ENCODE data around the gene COL11A1.
"Not testable (repeated sequence)": the region's sequence is repeated elsewhere in the genome, so short reads cannot be mapped to it uniquely, and the experiment has no call there.

The COL11A1 gene

DNA sequence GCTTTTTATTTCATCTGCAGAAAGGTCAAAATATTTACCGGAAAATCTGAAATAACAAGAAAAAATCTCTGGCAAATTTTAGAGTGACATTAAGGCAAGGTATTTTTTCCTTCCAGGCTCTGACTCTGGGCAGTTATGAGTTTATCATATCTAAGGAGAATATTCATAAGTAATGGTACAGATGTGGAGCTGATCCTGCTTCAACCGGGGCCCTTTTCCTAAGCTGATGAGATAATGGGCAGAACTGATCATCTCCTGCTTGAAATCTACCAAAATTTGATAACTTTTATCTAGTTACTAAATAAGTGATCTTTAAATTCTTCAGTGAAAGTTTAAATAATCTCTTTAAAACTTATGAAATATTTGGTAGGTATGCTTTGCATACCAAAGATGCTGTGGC, 211.6 kb downstream of the COL11A1 start:
- DNase-seq = no peak

DNA sequence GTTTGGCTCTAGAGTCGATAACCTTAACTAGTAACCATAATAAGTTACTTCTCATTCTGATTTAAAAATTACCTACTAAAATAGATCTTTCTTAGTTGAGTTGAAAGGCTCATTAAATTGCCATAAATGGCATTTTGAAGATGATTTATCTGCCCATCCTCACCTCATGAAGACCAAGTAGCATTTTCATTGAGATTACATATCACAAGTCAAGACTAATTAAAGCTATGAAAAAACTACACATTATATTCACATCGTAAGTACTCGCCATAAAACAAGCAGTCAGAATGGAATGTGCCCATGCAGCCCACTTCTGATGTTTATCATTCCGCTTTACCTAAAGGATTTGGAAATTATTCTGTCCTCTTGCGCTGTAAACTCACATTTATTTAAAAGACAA, 212.0 kb downstream of the COL11A1 start:
- DNase-seq = no peak

DNA sequence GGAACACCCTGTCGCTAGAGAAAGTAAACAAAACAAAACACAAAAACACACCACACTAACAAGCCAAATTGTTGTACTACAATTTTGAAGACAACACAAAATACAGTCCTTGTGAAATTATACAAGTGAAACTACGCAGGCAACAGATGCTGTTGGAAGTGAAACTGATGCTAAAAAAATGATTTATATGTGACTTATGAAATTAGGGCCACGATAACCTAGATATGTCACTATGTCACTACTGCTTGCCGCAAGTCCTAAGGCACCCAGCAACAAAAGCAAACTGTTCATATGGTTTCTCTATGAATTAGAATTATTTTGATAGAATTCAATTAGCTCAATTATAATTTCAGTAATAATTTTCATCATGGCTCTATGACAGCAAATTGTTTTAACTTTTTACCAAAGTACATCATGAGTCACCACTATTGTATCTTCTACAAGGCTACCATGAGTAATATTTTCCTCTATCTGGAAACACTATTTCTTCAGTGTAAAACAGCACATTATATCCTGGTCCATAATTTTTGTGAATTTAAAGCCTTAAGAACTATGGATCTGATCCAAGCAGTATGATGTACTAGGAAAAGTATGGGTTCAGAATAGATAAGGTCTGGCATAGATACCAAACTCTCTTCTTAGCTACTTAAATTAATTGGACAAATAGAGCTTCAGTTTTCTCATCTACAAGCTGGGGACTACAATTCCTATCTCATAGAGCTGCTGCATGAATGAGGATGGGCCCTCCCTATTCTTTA, 216.3 kb downstream of the COL11A1 start:
- DNase-seq = no peak

DNA sequence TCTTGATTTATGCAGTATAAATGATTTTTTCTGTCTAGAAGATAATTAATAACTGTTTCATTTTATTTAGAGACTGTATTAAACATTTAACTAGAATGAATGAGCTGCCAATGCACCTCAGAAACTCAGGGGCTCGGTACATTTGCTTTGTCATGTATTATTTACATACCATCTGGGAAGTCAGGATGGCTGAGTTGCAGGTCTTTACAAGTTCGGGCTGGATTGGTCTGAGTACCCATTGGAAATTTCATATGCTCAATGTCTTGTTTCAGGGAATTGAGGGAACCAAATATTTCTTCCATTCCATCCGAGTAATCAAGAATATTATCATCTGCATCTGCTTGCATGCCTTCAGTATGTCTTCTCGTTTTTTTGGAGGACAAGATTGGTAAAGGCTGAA, 221.7 kb downstream of the COL11A1 start:
- no peak for DNase-seq

DNA sequence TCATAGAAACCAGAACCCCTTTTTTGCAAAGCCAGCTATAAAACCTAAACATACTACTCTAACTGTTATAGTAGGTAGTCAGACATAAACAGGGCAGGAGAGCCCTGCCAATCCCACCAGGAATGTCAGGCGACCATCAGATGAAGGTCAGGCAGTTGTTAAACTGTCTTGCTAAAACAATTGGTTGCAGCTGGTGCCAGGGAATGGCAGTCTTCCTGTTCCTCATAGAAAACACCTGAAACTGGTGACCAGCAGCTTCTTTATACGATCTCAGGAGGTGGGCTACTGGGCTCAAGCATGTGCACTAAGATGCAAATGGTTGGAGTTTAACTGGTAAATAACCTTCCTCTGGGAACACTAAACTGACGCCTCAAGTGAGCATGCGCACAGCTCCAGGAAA, 224.1 kb downstream of the COL11A1 start:
- no peak for DNase-seq

DNA sequence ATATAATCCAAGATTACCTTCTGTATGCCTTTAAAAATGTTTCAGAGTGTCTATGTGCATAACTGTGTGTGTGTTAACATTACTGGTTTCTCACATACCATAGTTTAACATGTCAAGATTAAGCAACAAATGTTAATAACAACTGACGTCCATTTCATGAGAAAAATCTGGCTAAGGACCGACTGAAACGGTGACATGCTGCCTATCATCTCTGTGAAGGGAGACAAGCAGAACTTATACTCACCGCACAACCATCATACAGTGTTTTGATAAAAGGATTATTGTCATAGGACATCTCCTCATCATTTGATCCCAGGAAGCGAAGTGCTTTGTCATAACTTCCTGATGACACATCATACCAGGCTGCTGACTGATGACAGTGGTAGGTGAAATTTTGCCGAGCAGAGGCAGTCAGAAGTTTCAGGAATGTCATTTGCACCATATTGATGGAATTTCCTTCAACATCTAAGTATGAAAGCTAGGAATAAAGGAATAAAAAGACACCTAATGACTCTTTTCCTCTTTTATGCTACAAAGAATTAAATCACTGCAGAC, 228.8 kb downstream of the COL11A1 start:
- no peak for DNase-seq

DNA sequence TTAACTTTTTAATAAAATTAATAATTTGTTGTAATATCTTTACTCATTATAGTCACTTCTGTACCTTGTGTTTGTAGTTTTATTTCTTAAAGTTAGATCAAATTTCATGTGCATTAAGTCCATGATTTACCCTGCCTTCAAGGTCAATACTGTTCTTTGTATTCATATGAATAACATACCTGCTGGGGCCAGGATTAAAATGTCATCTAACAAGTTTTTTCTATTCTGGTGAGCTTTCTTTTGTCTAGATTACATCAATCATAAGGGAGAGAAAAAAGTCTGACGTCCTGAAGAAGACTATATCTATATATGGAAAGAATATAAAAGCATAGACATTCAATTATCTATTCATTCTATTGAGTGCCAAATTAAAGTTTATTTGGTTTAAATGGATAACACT, 232.6 kb downstream of the COL11A1 start:
- DNase-seq = no peak

DNA sequence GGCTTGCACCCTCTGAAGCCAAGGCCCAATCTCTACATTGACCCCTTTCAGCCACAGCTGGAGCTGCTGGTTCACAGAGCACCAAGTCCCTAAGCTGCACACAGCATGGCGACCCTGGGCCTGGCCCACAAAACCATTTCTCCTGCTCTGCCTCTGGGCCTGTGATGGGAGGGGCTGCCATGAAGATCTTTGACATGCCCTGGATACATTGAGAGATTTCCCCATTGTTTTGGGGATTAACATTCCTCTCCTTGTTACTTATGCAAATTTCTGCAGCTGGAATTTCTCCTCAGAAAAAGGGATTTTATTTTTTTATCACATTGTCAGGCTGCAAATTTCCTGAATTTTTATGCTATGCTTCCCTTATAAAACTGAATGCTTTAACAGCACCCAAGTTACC, 235.8 kb downstream of the COL11A1 start:
- no peak for DNase-seq

DNA sequence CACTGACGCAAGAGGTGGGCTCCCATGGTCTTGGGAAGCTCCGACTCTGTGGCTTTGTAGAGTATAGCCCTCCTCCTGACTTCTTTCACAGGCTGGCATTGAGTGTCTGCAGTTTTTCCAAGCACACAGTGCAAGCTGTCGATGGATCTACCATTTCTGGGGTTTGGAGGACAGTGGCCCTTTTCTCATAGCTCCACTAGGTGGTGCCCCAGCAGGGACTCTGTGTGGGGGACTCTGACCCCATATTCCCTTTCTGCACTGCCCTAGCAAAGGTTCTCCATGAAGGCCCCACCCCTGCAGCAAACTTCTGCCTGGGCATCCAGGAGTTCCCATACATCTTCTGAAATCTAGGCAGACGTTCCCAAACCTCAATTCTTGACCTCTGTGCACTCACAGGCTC, 236.2 kb downstream of the COL11A1 start:
- no peak for DNase-seq

DNA sequence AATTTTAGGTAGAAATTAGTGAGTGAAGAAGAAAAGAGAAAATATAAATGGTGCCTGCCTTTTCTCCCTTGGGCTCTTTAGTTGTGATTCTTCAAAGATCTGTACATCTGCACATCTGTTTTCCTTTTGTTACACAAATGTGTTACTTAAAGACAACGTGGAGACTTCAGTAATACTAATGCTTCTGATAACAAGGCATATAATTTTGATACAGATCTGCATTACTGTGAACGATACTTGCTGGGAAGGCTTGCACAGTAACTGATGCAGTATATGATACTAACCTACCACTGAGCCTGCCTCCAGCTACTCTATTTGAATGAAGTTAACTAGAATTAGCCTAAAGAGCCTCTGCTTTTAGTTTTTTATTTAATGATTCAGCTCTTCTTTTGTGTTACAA, 244.6 kb downstream of the COL11A1 start:
- no peak for DNase-seq

DNA sequence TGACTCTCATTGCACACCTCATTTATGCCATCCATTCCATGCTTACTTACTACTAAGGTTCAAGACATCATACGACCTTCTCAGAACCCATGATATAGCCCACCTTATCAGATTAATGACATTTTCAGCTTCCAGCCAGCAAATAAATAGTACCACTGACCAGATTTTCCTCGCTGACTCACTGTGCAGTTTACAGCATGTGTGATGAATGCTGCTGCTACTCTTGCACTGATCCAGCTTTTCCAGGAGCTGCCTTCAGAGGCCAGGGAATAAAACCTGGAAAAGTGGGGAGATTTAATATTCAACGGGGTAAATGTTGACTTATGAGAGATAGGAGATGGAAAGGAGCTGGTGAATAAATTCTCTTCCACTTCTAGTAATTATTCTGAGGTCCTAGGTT, 247.1 kb downstream of the COL11A1 start:
- DNase-seq = no peak

DNA sequence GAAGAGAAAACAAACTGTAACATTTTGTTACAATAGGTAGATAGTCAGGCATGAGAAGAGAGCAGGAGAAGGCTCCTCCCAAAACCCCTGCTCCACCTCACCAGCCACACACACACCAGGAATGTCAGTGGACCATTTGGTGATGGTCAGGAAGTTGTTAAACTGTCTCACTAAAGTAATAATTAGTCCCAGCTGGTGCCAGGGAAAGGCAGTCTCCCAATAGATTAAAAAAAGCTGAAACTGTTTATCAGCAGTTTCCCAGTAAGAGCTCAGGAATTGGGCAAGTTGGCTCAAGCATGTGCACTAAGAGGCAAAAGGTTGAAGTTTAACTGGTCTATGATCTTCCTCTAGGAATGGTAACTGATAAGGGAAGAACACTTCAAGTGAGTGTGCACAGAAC, 249.6 kb downstream of the COL11A1 start:
- DNase-seq = no peak

DNA sequence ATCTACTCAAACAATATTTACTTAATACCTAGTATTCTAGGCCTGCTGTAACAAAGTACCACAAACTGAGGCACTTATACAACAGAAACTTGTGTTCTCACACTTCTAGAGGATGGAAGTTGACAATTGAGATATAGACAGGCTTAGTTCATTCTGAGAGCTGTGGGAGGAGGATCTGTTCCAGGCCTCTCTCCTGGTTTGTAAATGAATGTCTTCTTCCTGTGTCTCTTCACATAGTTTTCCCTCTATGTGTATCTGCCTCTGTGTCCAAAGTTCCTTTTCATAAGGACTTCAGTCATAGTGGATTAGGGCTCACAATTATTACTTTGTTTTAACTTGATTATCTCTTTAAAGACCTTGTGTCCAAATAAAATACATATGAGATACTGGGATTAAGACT, 251.1 kb downstream of the COL11A1 start:
- no peak for DNase-seq

DNA sequence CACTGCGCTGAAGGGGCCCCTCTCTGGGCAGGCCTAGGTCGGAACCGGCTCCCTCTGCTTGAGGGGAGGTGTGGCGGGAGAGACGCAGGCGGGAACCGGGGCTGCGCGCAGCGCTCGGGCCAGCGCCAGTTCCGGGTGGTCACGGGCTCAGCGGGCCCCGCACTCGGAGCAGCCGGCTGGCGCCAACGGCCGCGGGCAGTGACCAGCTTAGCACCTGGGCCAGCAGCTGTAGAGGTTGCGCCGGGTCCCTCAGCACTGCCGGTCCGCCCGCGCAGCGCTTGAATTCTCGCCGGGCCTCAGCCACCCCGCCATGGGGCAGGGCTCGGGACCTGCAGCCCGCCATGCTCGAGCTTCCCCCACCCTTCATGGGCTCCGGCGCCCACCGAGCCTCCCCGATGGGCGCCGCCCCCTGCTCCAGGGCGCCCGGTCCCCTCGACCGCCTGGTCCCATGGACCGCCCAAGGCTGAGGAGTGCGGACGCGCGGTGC, 254.6 kb downstream of the COL11A1 start:
- DNase-seq = no peak

DNA sequence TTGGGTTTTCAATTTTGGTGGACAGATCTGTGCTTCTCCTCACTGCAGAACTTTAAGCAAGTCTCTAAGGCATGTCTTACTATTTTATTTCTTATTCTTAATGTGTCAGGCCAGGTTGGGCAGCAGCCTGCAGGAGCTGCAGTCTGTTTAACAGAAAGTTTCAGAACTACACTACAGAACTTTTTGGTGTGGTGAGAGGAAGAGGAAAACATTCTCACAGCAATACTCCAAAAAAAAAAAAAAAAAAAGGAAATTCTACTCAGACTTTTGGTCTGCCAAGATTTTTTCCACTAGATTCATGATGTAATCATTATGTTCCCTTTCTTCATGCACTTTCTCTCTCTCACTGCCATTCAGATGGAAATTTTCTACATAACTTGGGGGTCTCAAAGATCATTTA, 255.2 kb downstream of the COL11A1 start:
- DNase-seq = no peak

DNA sequence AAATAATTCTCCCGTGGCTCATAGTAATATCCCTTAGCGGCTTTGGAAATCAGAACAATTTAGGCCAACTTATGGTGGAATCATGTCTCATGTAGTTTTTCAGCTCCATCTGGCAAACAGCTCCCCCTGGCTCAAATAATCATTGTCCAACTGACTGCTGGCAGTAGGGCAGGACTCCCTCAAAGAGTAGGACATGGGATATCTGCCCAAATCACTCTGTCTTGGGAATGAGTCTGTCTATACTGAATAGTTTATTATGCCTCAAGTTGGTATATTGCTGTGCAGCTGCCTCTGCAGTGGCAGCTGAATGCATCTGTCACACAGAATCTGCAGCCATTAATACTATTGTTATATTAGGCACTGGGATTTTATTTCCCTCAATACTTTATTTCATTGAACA, 255.7 kb downstream of the COL11A1 start:
- DNase-seq = no peak

DNA sequence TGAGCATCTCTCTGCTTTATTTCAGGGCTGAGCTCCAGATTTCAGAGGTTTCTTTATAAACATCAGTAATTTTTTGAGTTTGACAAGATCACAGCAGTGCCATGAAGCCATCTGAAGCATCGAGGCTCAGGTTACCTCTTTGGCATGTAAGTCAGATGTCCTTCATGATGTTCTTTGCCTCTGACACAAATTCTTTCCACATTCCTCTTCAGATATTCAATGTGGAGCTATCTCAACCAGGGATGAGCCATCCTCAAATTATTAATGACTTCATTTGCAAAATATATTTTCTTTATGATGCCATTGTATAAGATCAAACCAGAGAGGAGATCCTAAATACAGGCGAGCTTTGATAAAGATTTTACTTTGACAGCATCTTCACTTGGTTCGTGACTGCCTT, 256.7 kb downstream of the COL11A1 start:
- no peak for DNase-seq

DNA sequence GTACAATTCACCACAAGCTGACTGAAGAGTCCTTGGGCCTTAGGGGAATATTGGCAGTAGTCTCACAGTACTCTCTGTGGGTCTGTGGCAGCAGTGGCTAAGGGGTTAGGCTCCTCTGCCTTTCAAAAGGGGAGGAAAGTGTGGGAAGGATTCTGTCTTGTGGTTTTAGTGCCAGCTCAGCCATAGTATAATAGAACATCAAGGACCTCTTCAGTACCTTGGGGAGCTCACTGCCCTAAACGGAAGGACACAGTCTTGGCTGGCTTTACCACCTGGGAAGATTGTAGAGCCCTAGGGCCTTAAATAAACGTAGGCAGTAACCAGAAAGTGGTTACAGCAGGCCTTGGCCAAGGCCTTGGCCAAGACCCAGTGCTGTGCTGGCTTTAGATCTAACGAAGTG, 265.7 kb downstream of the COL11A1 start:
- DNase-seq = no peak

DNA sequence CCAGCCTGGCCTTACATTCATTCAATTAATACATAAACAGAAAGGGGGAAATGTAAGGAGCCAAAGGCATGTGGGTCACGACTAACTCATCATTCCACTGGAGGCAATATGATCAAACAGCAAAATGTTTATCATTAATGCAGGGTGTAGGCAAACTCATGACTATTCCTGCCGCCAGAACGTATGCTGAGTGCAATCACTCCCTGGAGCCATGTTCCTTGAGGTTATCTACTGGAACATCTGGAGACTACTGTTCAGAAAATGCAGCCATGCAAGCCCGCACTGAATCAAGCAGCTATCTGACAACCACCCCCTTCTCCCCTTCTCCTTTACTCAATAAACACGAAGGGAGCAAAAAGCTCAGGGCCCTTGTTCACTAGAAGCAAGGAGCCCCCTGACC, 267.6 kb downstream of the COL11A1 start:
- no peak for DNase-seq

DNA sequence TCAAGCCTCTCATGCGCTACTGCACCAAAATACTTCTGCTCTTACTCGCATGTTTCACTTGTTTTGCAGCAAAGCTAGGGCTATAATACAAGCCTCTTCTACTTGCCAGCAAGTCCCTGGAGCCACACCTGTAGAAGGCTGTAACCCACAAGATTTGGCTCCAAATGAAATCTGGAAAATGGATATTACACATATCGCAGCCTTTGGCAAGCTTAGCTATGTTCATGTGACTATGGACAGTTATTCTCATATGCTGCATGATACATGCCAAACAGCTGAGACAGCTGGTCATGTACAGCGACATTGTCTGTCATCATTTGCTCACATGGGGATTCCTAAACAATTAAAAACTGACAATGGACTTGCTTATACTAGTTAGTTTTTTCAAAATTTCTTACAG, 270.3 kb downstream of the COL11A1 start:
- no peak for DNase-seq

DNA sequence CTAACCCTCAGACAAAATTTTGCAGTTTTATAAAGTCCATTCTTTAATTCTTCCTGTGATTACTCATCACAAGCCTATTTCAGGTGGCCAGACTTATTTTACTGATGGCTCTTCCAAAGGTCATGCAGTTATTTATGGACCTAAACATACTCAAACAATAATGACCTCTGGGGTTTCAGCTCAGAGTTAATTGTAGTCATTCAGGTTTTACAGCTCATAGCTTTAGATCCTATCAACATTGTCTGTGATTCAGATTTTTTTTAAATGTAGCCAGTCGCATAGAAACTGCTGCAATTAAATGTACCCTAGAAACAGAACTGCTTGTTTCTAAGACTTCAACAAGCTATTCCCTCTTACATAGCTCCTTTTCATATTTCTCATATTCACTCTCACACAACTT, 270.8 kb downstream of the COL11A1 start:
- no peak for DNase-seq

DNA sequence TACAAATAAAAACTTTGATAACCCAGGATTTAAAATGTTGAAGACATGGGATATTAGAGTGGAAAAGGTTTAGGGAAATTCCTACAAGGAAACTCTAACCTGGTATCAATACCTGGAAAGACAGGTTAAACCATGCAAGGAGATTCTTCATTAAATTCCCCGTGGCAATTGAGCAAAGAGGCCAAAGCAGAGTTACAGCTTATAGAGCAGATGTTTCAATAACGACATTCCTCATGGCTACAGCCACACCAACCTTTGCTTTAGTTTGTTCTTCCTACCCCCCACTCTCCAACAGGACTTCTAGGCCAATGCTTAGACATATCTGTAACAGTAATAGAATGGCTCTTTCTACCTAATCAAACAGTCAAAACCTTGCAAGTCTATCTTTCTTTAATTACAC, 271.3 kb downstream of the COL11A1 start:
- no peak for DNase-seq

DNA sequence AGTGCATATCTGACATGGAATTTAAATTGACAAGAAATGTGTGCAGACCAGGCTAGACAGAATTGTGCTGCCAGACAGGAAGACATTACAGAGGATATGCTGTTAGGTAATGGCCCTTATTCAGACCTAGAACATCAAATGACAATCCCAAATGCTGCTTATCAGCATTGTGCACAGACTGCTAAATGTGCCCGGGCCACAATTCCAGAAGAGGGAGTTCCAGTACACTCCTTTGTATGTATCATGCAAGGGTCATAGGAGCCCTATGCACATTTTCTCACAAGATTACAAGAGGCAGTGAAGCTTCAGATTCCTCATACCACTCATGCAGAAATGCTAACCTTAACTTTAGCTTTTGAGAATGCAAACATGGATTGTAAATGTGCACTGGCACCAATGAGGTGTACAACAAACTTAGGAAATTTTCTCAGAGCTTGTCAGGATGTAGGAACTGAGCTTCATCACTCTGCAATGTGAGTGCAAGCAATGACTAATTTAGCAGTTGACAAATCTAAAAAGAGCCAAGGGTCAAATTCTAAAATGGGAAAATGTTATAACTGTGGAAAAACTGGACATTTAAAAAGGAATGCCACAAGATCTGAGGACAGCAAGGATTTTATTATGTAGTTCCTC, 273.5 kb downstream of the COL11A1 start:
- no peak for DNase-seq

DNA sequence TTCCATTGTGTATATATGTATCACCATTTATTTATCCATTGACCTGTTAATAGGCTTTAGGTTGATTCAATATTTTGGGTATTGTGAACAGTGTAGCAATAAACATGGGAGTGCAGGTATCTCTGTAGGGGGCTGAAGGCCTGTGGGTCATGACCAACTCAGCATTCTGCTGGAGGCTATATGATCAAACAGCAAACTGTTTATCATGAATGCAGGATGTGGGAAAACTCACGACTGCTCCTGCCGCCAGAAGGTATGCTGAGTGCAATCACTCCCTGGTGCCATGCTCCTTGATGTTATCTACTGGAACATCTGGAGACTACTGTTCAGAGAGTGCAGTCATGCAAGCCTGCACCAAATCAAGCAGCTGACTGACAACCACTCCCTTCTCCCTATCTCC, 275.2 kb downstream of the COL11A1 start:
- DNase-seq = no peak

DNA sequence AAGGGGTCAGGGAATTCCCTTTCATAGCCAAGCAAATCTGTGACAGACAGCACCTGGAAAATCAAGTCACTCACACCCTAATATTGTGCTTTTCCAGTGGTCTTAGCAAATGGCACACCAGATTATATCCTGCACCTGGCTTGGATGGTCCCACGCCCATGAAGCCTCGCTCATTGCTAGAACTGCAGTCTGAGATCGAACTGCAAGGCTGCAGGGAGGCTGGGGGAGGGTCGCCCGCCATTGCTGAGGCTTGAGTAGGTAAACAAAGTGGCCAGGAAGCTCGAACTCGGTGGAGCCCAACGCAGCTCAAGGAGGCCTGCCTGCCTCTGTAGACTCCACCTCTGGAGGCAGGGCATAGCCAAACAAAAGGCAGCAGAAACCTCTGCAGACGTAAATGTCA, 281.6 kb downstream of the COL11A1 start:
- DNase-seq = not testable (repeated sequence)

Measured in NCI-H748 treated with DMSO at 0.1 percent for 48 hours (cell line).